ENCODE results near the gene ZSCAN20. TPM values are rescaled to one million over a fixed set of nuclear protein-coding genes. Genes with fewer than 3 reads are reported as not detected.
"Not testable (repeated sequence)": the region's sequence is repeated elsewhere in the genome, so short reads cannot be mapped to it uniquely, and the experiment has no call there.

The ZSCAN20 gene
- total RNA-seq, 4 donors from 2014 or later = 3.7 to 5.7 (median 4.7) TPM

GRCh38 chr1:33508151-33508550, 35.7 kb downstream of the ZSCAN20 start:
- no peak overlapping the region for H3K27ac ChIP-seq
- no peaks in the 10 kb centered on the region for H3K27me3 ChIP-seq
- in situ Hi-C loops (cut with MboI; ENCODE audit: low pct_ligation_motif_present in 1 of 4, low pct_unique_long_range_greater_than_20kb in 1 of 4, low sequenced_read_pairs in 3 of 4) = no loop called here
- no peak for DNase-seq
- no peaks in the 10 kb centered on the region for H3K4me1 ChIP-seq
- intact Hi-C loops (cut with DNase I; ENCODE audit: low total_unique reads) = no loop called here
- WGBS, 2 donors (ENCODE audit: low coverage in 1 of 2) = 45% methylated on average over 1 of the region's 1 CpG; no CpG with 5 or more reads in 1 of the 2 donors
- TF ChIP-seq POLR2A (IDR thresholded peaks at IDR 0.05) (no peak), CTCF (IDR thresholded peaks at IDR 0.05) (no peak), POLR2AphosphoS5 (IDR thresholded peaks at IDR 0.05) (no peak), EP300 (IDR thresholded peaks at IDR 0.05; ENCODE audit: low read depth) (no peak)
- no peaks in the 10 kb centered on the region for H3K36me3 ChIP-seq
- no peak overlapping the region for H3K4me3 ChIP-seq
- peaks cover 0 to 2% of the 10 kb centered on the region in 2 donors for H3K9me3 ChIP-seq

- intact Hi-C loops (cut with DNase I; ENCODE audit: low total_unique reads); H3K27me3 ChIP-seq; in situ Hi-C loops (cut with MboI; ENCODE audit: low pct_ligation_motif_present in 1 of 4, low pct_unique_long_range_greater_than_20kb in 1 of 4, low sequenced_read_pairs in 3 of 4); H3K9me3 ChIP-seq; H3K4me1 ChIP-seq; DNase-seq; H3K27ac ChIP-seq; H3K4me3 ChIP-seq; H3K36me3 ChIP-seq: not testable (repeated sequence)
- WGBS, 2 donors (ENCODE audit: low coverage in 1 of 2) = 94% methylated on average over 6 of the region's 24 CpGs; no CpG with 5 or more reads in 1 of the 2 donors
Observed at GRCh38 chr1:33509276-33509675, 36.8 kb downstream of the ZSCAN20 start.

- Histone ChIP-seq H3K4me1 (no peaks in the 10 kb centered on the region), H3K4me3 (no peak overlapping the region), H3K9me3 (no peaks in the 10 kb centered on the region), H3K27me3 (no peaks in the 10 kb centered on the region), H3K36me3 (no peaks in the 10 kb centered on the region), H3K27ac (no peak overlapping the region)
- DNase-seq = no peak
- TF ChIP-seq POLR2AphosphoS5 (IDR thresholded peaks at IDR 0.05) (no peak), EP300 (IDR thresholded peaks at IDR 0.05; ENCODE audit: low read depth) (no peak), CTCF (IDR thresholded peaks at IDR 0.05) (no peak), POLR2A (IDR thresholded peaks at IDR 0.05) (no peak)
- in situ Hi-C loops (cut with MboI; ENCODE audit: low pct_ligation_motif_present in 1 of 4, low pct_unique_long_range_greater_than_20kb in 1 of 4, low sequenced_read_pairs in 3 of 4) (no loop called here), intact Hi-C loops (cut with DNase I; ENCODE audit: low total_unique reads) (no loop called here)
- WGBS, 2 donors (ENCODE audit: low coverage in 1 of 2) = 60 to 79% methylated on average over 3 to 6 of the region's 6 CpGs
Observed at GRCh38 chr1:33512226-33513011, 40.0 kb downstream of the ZSCAN20 start.

GRCh38 chr1:33515112-33515511, 42.7 kb downstream of the ZSCAN20 start:
- H3K36me3 ChIP-seq = no peaks in the 10 kb centered on the region
- TF ChIP-seq POLR2AphosphoS5 (IDR thresholded peaks at IDR 0.05) = no peak
- TF ChIP-seq EP300 (IDR thresholded peaks at IDR 0.05; ENCODE audit: low read depth) = no peak
- no peak for TF ChIP-seq POLR2A (IDR thresholded peaks at IDR 0.05)
- TF ChIP-seq CTCF (IDR thresholded peaks at IDR 0.05) = no peak
- H3K27ac ChIP-seq = no peak overlapping the region
- in situ Hi-C loops (cut with MboI; ENCODE audit: low pct_ligation_motif_present in 1 of 4, low pct_unique_long_range_greater_than_20kb in 1 of 4, low sequenced_read_pairs in 3 of 4) (no loop called here), intact Hi-C loops (cut with DNase I; ENCODE audit: low total_unique reads) (no loop called here)
- no peak overlapping the region for H3K4me3 ChIP-seq
- H3K4me1 ChIP-seq = no peaks in the 10 kb centered on the region
- 71% methylated on average over 6 of the region's 8 CpGs; no CpG with 5 or more reads in 1 of the 2 donors for WGBS, 2 donors (ENCODE audit: low coverage in 1 of 2)
- no peaks in the 10 kb centered on the region for H3K27me3 ChIP-seq
- DNase-seq = no peak
- H3K9me3 ChIP-seq = no peaks in the 10 kb centered on the region

Data from transverse colon (tissue), 4 donors.